ENCODE results near the gene TNRC6C.
"Not testable (repeated sequence)": the region's sequence is repeated elsewhere in the genome, so short reads cannot be mapped to it uniquely, and the experiment has no call there.

Gene TNRC6C

DNA sequence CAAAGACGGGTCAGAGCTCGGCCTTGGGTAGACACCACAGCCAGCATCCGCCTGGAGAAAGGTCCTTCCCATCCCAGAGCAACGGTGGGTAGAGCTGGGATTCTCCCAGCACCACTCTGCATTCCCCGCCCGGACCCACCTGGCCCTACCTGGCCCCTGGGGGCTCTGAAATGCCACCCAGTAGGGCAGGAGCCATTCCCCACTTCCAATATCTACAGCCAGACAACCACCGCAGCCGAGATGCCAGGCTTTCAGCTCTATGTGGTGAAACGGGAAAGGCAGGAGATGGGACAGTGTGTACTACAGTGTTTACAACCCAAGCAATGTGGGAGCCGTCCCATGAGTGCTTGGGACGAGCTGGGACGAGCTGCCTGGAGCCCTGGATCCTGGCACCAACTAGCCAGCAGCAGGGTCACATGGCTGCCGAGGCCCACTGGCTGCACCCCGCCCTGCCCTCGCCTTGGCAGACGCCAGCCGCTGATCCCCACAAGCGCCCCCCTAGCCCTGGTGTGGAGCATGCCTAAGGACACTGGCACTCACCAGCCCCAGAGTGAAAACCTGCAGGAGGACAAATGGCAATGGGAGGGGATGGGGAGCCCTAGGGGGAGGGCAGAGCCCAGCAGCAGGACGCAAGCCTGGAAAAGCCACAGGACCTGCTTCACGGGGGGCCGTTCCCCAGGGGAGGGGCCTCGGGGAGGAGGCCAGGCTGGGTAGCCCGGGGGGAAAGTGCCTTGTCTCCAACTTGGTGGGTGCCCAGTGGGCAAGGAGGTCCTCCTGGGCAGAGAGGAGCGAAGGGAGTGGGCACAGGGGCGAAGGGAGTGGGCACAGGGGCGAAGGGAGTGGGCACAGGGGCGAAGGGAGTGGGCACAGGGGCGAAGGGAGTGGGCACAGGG, 156.6 kb downstream of the TNRC6C start:
- H3K4me3 ChIP-seq (ENCODE audit: low read length): no peak overlapping the region
- H3K36me3 ChIP-seq (ENCODE audit: insufficient read depth, low read length): no peaks in the 10 kb centered on the region
- no peaks in the 10 kb centered on the region for H3K9me3 ChIP-seq (ENCODE audit: low read length)
- no peaks in the 10 kb centered on the region for H3K27me3 ChIP-seq (ENCODE audit: insufficient read depth, low read length)
- H2AFZ ChIP-seq (ENCODE audit: low read depth, low read length): no peak overlapping the region
- no peaks in the 10 kb centered on the region for H3K4me1 ChIP-seq (ENCODE audit: insufficient read depth, low read length)

- not testable (repeated sequence) for H3K4me1 ChIP-seq (ENCODE audit: insufficient read depth, low read length); H3K27me3 ChIP-seq (ENCODE audit: insufficient read depth, low read length); H3K36me3 ChIP-seq (ENCODE audit: insufficient read depth, low read length); H3K4me3 ChIP-seq (ENCODE audit: low read length); H3K9me3 ChIP-seq (ENCODE audit: low read length); H2AFZ ChIP-seq (ENCODE audit: low read depth, low read length)
Measured at GRCh38 chr17:78115803-78116202, 157.3 kb downstream of the TNRC6C start.

- H3K27me3 ChIP-seq (ENCODE audit: insufficient read depth, low read length): no peaks in the 10 kb centered on the region
- H3K4me1 ChIP-seq (ENCODE audit: insufficient read depth, low read length): no peaks in the 10 kb centered on the region
- no peak overlapping the region for H3K4me3 ChIP-seq (ENCODE audit: low read length)
- no peaks in the 10 kb centered on the region for H3K36me3 ChIP-seq (ENCODE audit: insufficient read depth, low read length)
- no peaks in the 10 kb centered on the region for H3K9me3 ChIP-seq (ENCODE audit: low read length)
- H2AFZ ChIP-seq (ENCODE audit: low read depth, low read length): no peak overlapping the region
Measured at GRCh38 chr17:78116411-78116810, 157.9 kb downstream of the TNRC6C start.

GRCh38 chr17:78117027-78117981, 158.8 kb downstream of the TNRC6C start:
- no peak overlapping the region for H3K4me3 ChIP-seq (ENCODE audit: low read length)
- no peaks in the 10 kb centered on the region for H3K27me3 ChIP-seq (ENCODE audit: insufficient read depth, low read length)
- no peaks in the 10 kb centered on the region for H3K4me1 ChIP-seq (ENCODE audit: insufficient read depth, low read length)
- no peaks in the 10 kb centered on the region for H3K36me3 ChIP-seq (ENCODE audit: insufficient read depth, low read length)
- no peak overlapping the region for H2AFZ ChIP-seq (ENCODE audit: low read depth, low read length)
- H3K9me3 ChIP-seq (ENCODE audit: low read length): no peaks in the 10 kb centered on the region

DNA sequence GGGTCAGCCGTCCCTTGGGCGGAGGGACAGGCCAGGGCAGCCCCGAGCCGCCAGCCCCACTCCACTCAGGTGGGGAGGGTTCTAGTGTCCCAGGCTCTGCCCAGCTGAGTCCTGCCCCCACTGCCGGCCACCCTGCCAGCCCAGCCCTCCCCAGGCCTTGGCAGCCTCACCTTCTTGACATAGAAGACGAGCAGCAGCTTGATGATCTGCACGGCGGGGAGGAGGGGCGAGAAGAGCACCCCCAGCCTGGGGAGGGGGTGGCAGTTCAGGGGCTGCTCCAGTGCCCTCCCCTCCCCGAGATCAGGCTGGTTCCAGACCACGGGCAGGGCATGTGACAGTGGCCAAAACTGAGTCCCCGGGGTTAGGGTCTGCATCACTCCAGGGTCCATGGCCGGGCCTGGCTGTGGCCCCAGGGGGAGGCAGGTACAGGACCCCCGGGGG, 160.3 kb downstream of the TNRC6C start:
- Histone ChIP-seq H3K4me1 (ENCODE audit: insufficient read depth, low read length) (no peaks in the 10 kb centered on the region), H3K27me3 (ENCODE audit: insufficient read depth, low read length) (no peaks in the 10 kb centered on the region), H3K4me3 (ENCODE audit: low read length) (no peak overlapping the region), H3K9me3 (ENCODE audit: low read length) (no peaks in the 10 kb centered on the region), H3K36me3 (ENCODE audit: insufficient read depth, low read length) (no peaks in the 10 kb centered on the region), H2AFZ (ENCODE audit: low read depth, low read length) (no peak overlapping the region)

DNA sequence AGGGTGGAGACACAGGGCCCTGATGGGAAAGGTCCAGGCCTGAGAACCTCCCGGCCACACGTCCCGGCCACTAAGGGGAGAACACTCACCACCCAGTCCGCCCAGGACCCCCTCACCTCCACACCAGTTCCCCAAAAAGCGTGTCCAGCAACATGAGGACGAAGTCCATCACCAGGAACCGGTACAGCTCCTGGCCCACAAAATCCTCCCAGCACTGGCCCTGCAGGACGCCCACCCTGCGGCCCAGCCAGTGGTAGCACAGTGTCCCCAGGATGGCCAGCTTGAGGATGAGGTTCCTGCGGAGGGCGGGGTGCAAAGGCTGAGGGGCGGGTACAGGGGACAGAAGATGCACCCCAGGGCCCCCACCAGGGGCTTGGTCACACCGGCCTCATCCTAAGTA, 162.0 kb downstream of the TNRC6C start:
- no peaks in the 10 kb centered on the region for H3K9me3 ChIP-seq (ENCODE audit: low read length)
- H3K27me3 ChIP-seq (ENCODE audit: insufficient read depth, low read length): no peaks in the 10 kb centered on the region
- no peak overlapping the region for H3K4me3 ChIP-seq (ENCODE audit: low read length)
- H3K36me3 ChIP-seq (ENCODE audit: insufficient read depth, low read length): no peaks in the 10 kb centered on the region
- no peak overlapping the region for H2AFZ ChIP-seq (ENCODE audit: low read depth, low read length)
- no peaks in the 10 kb centered on the region for H3K4me1 ChIP-seq (ENCODE audit: insufficient read depth, low read length)

DNA sequence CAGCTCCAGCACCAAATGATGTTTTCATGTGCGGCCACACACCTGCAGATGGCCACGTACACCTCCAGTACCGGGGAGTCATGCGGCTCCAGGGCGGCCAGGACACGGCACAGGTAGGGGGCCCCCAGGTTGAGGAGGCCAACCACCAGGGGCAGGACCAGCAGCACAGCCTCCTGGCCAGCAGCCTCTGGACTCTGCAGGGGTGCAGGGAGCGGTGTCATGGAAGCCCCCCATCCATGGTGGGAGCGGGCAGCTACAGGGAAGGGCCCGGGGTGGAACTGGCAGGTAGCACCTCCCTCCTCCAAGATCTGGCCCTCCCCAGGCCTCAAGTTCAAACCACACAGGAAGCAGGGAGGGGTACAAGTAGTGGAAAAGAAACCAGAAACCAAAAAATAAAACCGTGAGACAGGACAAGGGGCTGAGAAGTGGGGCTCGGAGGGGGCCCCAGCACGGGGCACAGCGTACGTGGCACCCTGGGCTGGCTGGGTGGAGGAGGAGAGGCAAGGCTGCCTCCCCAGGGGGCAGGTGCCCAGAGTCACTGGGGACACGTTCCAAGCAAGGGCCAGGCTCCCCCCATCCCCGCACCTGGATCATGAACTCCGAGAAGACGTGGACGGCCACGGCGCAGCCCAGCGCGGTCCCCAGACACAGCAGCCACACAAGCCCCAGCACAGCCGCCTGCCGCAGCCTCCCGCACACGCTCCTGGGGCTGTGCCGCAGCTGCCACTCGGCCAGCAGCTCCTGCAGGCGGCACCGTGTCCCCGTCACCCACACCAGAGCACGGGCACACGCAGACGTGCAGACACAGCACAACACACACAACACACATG, 162.7 kb downstream of the TNRC6C start:
- H3K4me1 ChIP-seq (ENCODE audit: insufficient read depth, low read length): no peaks in the 10 kb centered on the region
- H3K36me3 ChIP-seq (ENCODE audit: insufficient read depth, low read length): no peaks in the 10 kb centered on the region
- H3K9me3 ChIP-seq (ENCODE audit: low read length): no peaks in the 10 kb centered on the region
- H2AFZ ChIP-seq (ENCODE audit: low read depth, low read length): no peak overlapping the region
- H3K4me3 ChIP-seq (ENCODE audit: low read length): no peak overlapping the region
- no peaks in the 10 kb centered on the region for H3K27me3 ChIP-seq (ENCODE audit: insufficient read depth, low read length)

DNA sequence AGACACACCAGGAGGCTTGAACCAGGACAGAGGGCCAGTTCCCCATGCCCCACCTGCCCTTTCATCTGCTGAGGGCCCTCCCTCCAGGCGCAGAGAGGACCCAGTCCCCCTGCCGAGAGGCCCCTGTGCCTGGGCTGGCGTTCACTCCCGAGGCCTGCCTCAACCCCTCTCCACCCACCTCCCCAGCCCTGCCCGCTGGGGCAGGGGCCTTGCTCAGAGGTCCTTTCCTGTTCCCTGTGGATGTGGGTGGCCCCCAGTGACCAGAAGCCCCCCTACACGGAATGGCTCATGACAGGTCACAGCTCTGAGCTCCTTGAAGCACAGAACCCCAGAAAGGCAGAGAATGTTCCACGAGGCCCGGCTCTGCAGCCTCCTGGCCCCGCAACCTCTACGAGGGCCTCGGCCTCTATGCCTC, 163.3 kb downstream of the TNRC6C start:
- Histone ChIP-seq H3K9me3 (ENCODE audit: low read length) (no peaks in the 10 kb centered on the region), H3K4me1 (ENCODE audit: insufficient read depth, low read length) (no peaks in the 10 kb centered on the region), H3K4me3 (ENCODE audit: low read length) (no peak overlapping the region), H2AFZ (ENCODE audit: low read depth, low read length) (no peak overlapping the region), H3K27me3 (ENCODE audit: insufficient read depth, low read length) (no peaks in the 10 kb centered on the region), H3K36me3 (ENCODE audit: insufficient read depth, low read length) (no peaks in the 10 kb centered on the region)

- peaks cover 4% of the 10 kb centered on the region for H3K4me1 ChIP-seq (ENCODE audit: insufficient read depth, low read length)
- no peaks in the 10 kb centered on the region for H3K9me3 ChIP-seq (ENCODE audit: low read length)
- no peaks in the 10 kb centered on the region for H3K27me3 ChIP-seq (ENCODE audit: insufficient read depth, low read length)
- no peaks in the 10 kb centered on the region for H3K36me3 ChIP-seq (ENCODE audit: insufficient read depth, low read length)
- no peak overlapping the region for H3K4me3 ChIP-seq (ENCODE audit: low read length)
- no peak overlapping the region for H2AFZ ChIP-seq (ENCODE audit: low read depth, low read length)
Measured at GRCh38 chr17:78122216-78122930, 163.9 kb downstream of the TNRC6C start.

DNA sequence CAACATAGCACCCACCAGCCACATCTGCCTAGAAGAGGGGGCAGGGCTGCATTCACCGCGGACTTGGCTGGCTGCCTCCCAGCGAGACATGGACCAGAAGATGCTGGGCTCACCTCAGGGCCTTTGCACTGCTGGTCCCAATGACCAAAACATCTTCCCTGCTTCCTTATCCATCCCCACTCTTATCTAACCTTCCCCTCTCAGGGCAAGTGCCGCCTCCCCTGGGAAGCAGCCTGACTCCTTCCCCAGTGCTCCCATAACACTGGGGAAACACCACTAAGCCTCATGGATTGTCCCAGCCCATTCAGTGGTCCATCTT, 164.4 kb downstream of the TNRC6C start:
- H2AFZ ChIP-seq (ENCODE audit: low read depth, low read length): no peak overlapping the region
- no peaks in the 10 kb centered on the region for H3K36me3 ChIP-seq (ENCODE audit: insufficient read depth, low read length)
- peaks cover 9% of the 10 kb centered on the region for H3K4me1 ChIP-seq (ENCODE audit: insufficient read depth, low read length)
- no peaks in the 10 kb centered on the region for H3K27me3 ChIP-seq (ENCODE audit: insufficient read depth, low read length)
- H3K9me3 ChIP-seq (ENCODE audit: low read length): no peaks in the 10 kb centered on the region
- no peak overlapping the region for H3K4me3 ChIP-seq (ENCODE audit: low read length)

DNA sequence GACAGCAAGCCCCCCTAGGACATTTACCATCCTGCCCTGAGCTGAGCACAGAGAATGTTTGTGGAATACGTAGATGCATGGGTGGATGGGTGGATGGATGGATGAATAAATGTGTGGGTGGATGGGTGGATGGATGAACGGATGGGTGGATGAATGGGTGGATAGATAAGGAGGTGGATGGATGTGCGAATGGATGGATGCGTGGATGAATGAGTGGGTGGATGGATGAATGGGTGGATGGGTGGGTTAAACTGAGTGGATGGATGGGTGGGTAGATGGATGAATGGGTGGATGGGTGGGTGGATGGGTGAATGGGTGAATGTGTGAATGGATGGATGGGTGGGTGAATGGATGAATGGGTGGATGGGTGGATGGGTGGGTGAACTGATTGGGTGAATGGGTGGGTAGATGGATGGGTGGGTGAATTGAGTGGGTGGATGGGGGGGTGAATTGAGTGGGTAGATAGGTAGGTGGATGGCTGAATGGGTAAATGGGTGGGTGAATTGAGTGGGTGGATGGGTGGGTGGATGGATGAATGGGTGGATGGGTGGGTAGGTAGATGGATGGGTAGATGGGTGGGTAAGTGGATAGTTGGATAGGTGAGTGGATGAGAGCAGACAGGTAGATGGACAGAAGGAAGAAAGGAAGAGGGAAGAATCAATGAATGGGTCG, 164.9 kb downstream of the TNRC6C start:
- H3K36me3 ChIP-seq (ENCODE audit: insufficient read depth, low read length): no peaks in the 10 kb centered on the region
- H3K4me3 ChIP-seq (ENCODE audit: low read length): no peak overlapping the region
- H3K4me1 ChIP-seq (ENCODE audit: insufficient read depth, low read length): peaks cover 9% of the 10 kb centered on the region
- H3K9me3 ChIP-seq (ENCODE audit: low read length): no peaks in the 10 kb centered on the region
- H2AFZ ChIP-seq (ENCODE audit: low read depth, low read length): no peak overlapping the region
- H3K27me3 ChIP-seq (ENCODE audit: insufficient read depth, low read length): no peaks in the 10 kb centered on the region

All from neuron (in vitro differentiated cells).